ENCODE data around the gene PTPRN2. TPM values are rescaled to one million over a fixed set of nuclear protein-coding genes. Genes with fewer than 3 reads are reported as not detected.
"Not testable (repeated sequence)": the region's sequence is repeated elsewhere in the genome, so short reads cannot be mapped to it uniquely, and the experiment has no call there.

Gene PTPRN2
- total RNA-seq, 1 donor from 2014 or later = 2.4 TPM

DNA sequence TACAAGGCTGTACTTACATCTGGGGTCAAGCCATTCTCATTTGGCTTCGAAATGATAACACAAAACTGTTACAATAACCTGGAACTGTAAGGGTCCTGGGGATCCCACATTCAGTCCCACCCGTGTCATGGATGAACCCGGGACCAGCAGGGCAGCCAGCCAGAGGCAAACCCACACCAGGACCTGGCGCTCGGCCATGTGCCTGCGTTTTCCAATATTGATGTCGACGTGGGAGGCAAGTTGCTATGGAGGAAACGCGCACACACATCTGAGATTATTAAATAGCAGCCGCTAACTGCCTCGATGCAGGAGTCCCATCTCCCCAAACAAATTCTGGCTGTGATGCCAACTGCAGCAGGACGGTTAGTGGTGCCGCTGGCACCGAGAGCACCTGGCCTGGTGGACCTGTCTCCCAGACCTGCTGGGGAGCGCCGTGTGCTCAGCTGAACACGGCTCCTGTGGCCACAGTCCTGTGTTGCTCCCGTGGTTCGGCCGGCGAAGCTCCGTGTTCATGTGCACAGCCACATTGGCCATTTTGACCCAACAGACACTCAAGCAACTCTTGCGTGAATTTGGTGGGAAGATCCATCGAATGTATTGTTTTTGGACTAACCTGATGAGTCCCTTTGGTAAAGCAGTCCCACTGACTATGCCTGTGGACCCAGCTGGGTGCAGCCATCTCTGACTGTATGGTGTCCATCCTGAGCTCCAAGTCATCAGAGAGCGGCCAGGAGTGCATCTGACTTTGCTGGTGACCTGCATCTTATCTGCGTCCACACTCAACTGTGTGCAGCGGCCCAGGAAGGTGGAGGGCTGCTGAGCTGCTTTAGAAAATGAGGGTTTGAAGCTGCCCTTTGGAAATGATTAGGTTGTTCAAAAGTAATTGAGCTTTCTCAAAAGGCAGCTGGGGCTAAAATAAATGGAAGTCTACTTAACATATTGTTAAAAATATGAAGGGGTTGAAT, 852.7 kb downstream of the PTPRN2 start:
- H3K4me3 ChIP-seq (ENCODE audit: low read depth, low read length) = no peak overlapping the region
- TF ChIP-seq, protein P1, sequence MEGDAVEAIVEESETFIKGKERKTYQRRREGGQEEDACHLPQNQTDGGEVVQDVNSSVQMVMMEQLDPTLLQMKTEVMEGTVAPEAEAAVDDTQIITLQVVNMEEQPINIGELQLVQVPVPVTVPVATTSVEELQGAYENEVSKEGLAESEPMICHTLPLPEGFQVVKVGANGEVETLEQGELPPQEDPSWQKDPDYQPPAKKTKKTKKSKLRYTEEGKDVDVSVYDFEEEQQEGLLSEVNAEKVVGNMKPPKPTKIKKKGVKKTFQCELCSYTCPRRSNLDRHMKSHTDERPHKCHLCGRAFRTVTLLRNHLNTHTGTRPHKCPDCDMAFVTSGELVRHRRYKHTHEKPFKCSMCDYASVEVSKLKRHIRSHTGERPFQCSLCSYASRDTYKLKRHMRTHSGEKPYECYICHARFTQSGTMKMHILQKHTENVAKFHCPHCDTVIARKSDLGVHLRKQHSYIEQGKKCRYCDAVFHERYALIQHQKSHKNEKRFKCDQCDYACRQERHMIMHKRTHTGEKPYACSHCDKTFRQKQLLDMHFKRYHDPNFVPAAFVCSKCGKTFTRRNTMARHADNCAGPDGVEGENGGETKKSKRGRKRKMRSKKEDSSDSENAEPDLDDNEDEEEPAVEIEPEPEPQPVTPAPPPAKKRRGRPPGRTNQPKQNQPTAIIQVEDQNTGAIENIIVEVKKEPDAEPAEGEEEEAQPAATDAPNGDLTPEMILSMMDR (IDR thresholded peaks at IDR 0.05; ENCODE audit: insufficient read depth, low read length, poor library complexity, severe bottlenecking) = no peak
- no peak for DNase-seq (ENCODE audit: low read depth)
- H3K27me3 ChIP-seq (ENCODE audit: control insufficient read depth, insufficient read depth, low read length) = no peaks in the 10 kb centered on the region
- no peaks in the 10 kb centered on the region for H3K36me3 ChIP-seq (ENCODE audit: control insufficient read depth, insufficient read depth, low read length)

DNA sequence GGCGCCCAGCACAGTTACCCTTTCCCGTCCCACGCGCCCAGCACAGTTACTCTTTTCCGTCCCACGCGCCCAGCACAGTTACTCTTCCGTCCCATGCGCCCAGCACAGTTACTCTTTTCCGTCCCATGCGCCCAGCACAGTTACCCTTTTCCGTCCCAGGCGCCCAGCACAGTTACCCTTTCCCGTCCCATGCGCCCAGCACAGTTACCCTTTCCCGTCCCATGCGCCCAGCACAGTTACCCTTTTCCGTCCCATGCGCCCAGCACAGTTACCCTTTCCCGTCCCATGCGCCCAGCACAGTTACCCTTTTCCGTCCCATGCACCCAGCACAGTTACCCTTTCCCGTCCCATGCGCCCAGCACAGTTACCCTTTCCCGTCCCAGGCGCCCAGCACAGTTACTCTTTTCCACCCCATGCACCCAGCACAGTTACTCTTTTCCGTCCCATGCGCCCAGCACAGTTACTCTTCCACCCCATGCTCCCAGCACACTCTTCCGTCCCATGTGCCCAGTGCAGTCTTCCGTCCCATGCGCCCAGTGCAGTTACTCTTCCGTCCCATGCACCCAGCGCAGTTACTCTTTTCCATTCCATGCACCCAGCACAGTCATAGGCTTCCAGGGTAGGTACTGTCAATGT, 853.7 kb downstream of the PTPRN2 start:
- H3K4me3 ChIP-seq (ENCODE audit: low read depth, low read length); DNase-seq (ENCODE audit: low read depth); H3K27me3 ChIP-seq (ENCODE audit: control insufficient read depth, insufficient read depth, low read length): not testable (repeated sequence)

DNA sequence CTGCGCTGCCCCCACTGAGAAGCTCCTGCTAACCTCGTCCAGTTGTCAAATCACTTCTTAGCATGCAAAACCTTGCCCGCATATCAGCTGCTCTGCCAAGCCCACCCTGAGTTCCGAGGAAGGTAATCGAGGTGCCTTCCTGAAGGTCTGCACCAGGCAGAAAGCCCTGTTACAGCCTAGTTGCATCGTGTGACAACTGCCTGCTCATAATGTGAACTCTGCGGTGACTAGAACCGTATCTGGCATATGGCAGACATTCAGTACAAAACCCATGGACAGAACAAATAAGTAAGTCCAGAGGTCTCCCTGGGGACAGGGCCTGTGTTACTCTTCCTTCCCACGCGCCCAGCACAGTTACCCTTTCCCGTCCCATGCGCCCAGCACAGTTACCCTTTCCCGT, 856.5 kb downstream of the PTPRN2 start:
- no peaks in the 10 kb centered on the region for H3K27me3 ChIP-seq (ENCODE audit: control insufficient read depth, insufficient read depth, low read length)
- DNase-seq (ENCODE audit: low read depth) = no peak
- TF ChIP-seq, protein P1 (IDR thresholded peaks at IDR 0.05; ENCODE audit: insufficient read depth, low read length, poor library complexity, severe bottlenecking) = no peak
- no peaks in the 10 kb centered on the region for H3K36me3 ChIP-seq (ENCODE audit: control insufficient read depth, insufficient read depth, low read length)
- H3K4me3 ChIP-seq (ENCODE audit: low read depth, low read length) = no peak overlapping the region

More for the DNA sequence above, 853.7 kb downstream of the PTPRN2 start:
- not testable (repeated sequence) for H3K36me3 ChIP-seq (ENCODE audit: control insufficient read depth, insufficient read depth, low read length)

GRCh38 chr7:157730614-157731013, 857.0 kb downstream of the PTPRN2 start:
- TF ChIP-seq, protein P1 (IDR thresholded peaks at IDR 0.05; ENCODE audit: insufficient read depth, low read length, poor library complexity, severe bottlenecking) = no peak
- no peaks in the 10 kb centered on the region for H3K27me3 ChIP-seq (ENCODE audit: control insufficient read depth, insufficient read depth, low read length)
- no peak for DNase-seq (ENCODE audit: low read depth)
- no peak overlapping the region for H3K4me3 ChIP-seq (ENCODE audit: low read depth, low read length)
- H3K36me3 ChIP-seq (ENCODE audit: control insufficient read depth, insufficient read depth, low read length) = no peaks in the 10 kb centered on the region

DNA sequence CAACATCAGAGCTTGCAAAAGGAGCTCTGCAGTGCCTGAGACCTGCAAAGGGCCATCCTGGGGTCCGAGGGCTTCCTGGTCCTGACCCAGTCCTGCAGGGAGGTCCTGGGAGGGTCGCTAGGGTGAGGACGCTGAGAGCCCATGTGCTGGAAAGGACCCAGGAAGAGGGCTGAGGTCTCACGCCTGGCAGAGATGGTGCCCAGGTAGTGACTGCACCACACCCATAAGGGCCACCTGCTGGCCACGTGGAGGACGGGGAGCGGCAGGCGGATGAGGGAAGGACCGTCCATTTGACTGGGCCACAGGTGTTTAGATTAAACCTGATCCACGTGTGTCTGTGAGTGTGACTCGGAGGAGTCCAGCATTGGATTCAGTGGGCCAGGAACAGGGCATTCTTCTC, 858.1 kb downstream of the PTPRN2 start:
- Histone ChIP-seq H3K27me3 (ENCODE audit: control insufficient read depth, insufficient read depth, low read length) (no peaks in the 10 kb centered on the region), H3K36me3 (ENCODE audit: control insufficient read depth, insufficient read depth, low read length) (no peaks in the 10 kb centered on the region), H3K4me3 (ENCODE audit: low read depth, low read length) (no peak overlapping the region)
- DNase-seq (ENCODE audit: low read depth) = no peak
- TF ChIP-seq, protein P1 (IDR thresholded peaks at IDR 0.05; ENCODE audit: insufficient read depth, low read length, poor library complexity, severe bottlenecking) = no peak

GRCh38 chr7:157727964-157728615, 859.5 kb downstream of the PTPRN2 start:
- no peak for DNase-seq (ENCODE audit: low read depth)
- Histone ChIP-seq H3K36me3 (ENCODE audit: control insufficient read depth, insufficient read depth, low read length) (no peaks in the 10 kb centered on the region), H3K4me3 (ENCODE audit: low read depth, low read length) (no peak overlapping the region), H3K27me3 (ENCODE audit: control insufficient read depth, insufficient read depth, low read length) (no peaks in the 10 kb centered on the region)
- TF ChIP-seq, protein P1 (IDR thresholded peaks at IDR 0.05; ENCODE audit: insufficient read depth, low read length, poor library complexity, severe bottlenecking) = no peak

All from kidney epithelial cell (primary cell).